Astrocyte (in vitro differentiated cells and primary cell): ENCODE measurements around the gene PPM1H.

Source experiments
- EZH2 ChIP-seq: IDR thresholded peaks from 2 replicates; pipeline ENCODE4 v1.6.1; 2012; ENCODE audit warnings: mild to moderate bottlenecking, low read length, inconsistent platforms; ENCODE audit not compliant: insufficient read depth
- TF ChIP-seq, protein P1 (sequence below): IDR thresholded peaks from 2 replicates; pipeline ENCODE4 v1.5.1; 2011; ENCODE audit warnings: low read depth, mild to moderate bottlenecking, inconsistent platforms, low read length, moderate library complexity; ENCODE audit not compliant: insufficient read depth

DNA sequence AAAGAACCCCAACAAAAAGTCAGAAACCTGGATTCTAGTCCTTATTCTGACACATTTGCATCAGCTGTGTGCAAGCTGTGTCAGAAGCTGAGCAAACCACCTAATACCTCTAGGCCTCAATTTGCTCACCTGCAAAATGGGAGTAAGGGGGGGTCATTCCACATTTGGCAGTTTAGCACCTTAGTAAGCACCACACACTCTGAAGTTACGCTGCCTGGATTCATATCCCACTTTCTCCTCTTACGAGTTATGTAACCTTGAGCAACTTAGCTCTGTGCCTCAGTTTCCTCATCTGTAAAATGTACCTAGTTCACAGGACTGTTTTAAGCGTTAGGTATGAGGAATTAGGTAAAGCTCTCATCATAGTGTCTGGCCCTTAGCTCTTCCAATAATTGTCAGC lies 218.9 kb downstream of the PPM1H start:
- TF ChIP-seq, protein P1, sequence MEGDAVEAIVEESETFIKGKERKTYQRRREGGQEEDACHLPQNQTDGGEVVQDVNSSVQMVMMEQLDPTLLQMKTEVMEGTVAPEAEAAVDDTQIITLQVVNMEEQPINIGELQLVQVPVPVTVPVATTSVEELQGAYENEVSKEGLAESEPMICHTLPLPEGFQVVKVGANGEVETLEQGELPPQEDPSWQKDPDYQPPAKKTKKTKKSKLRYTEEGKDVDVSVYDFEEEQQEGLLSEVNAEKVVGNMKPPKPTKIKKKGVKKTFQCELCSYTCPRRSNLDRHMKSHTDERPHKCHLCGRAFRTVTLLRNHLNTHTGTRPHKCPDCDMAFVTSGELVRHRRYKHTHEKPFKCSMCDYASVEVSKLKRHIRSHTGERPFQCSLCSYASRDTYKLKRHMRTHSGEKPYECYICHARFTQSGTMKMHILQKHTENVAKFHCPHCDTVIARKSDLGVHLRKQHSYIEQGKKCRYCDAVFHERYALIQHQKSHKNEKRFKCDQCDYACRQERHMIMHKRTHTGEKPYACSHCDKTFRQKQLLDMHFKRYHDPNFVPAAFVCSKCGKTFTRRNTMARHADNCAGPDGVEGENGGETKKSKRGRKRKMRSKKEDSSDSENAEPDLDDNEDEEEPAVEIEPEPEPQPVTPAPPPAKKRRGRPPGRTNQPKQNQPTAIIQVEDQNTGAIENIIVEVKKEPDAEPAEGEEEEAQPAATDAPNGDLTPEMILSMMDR, result no peak
- TF ChIP-seq EZH2, result no peak
